HG02623 (cell line): ENCODE data around the gene TCERG1L.
"Not testable (repeated sequence)": the region's sequence is repeated elsewhere in the genome, so short reads cannot be mapped to it uniquely, and the experiment has no call there.

Source experiments
- ATAC-seq: cut with Tn5 transposase; IDR thresholded peaks from one replicate; pipeline ENCODE4 v1.9.1; 2021; ENCODE audit warnings: moderate library complexity; ENCODE audit not compliant: unreplicated experiment

Gene TCERG1L

GRCh38 chr10:131113165-131113564 is 198.4 kb downstream of the TCERG1L start:
- ATAC-seq, result no peak

- ATAC-seq, result no peak
Observed at GRCh38 chr10:131112691-131113090, 198.8 kb downstream of the TCERG1L start.

- ATAC-seq, result no peak
Observed at GRCh38 chr10:131111471-131112080, 199.9 kb downstream of the TCERG1L start.

- no peak for ATAC-seq
Observed at GRCh38 chr10:131111007-131111406, 200.5 kb downstream of the TCERG1L start.

- no peak for ATAC-seq
Observed at GRCh38 chr10:131110241-131110783, 201.2 kb downstream of the TCERG1L start.

- no peak for ATAC-seq
Observed at GRCh38 chr10:131109726-131110125, 201.8 kb downstream of the TCERG1L start.

- no peak for ATAC-seq
Observed at GRCh38 chr10:131109291-131109690, 202.2 kb downstream of the TCERG1L start.

- no peak for ATAC-seq
Observed at GRCh38 chr10:131107970-131108369, 203.6 kb downstream of the TCERG1L start.

- no peak for ATAC-seq
Observed at GRCh38 chr10:131102676-131103075, 208.8 kb downstream of the TCERG1L start.

- no peak for ATAC-seq
Observed at GRCh38 chr10:131102147-131102546, 209.4 kb downstream of the TCERG1L start.

GRCh38 chr10:131100418-131101410 is 210.8 kb downstream of the TCERG1L start:
- ATAC-seq, result not testable (repeated sequence)

GRCh38 chr10:131099028-131099726 is 212.3 kb downstream of the TCERG1L start:
- ATAC-seq, result no peak

- ATAC-seq, result no peak
Observed at GRCh38 chr10:131098416-131098952, 213.0 kb downstream of the TCERG1L start.

- no peak for ATAC-seq
Observed at GRCh38 chr10:131096031-131096430, 215.5 kb downstream of the TCERG1L start.

GRCh38 chr10:131095313-131095580 is 216.3 kb downstream of the TCERG1L start:
- no peak for ATAC-seq

- ATAC-seq, result no peak
Observed at GRCh38 chr10:131094527-131095312, 216.8 kb downstream of the TCERG1L start.

GRCh38 chr10:131093795-131094366 is 217.6 kb downstream of the TCERG1L start:
- no peak for ATAC-seq

GRCh38 chr10:131093346-131093745 is 218.2 kb downstream of the TCERG1L start:
- ATAC-seq, result no peak

GRCh38 chr10:131092876-131093275 is 218.6 kb downstream of the TCERG1L start:
- ATAC-seq, result no peak

GRCh38 chr10:131092386-131092785 is 219.1 kb downstream of the TCERG1L start:
- no peak for ATAC-seq
